Breast epithelium (tissue), 4 donors: ENCODE data around the gene RGS16. TPM values are rescaled to one million over a fixed set of nuclear protein-coding genes. Genes with fewer than 3 reads are reported as not detected.

Source experiments
- DNase-seq, 2 donors: peaks; one replicate each; pipeline ENCODE4 v3.0.0-alpha.2; 2019; ENCODE audit warnings: low spot score in 2 of 2
- H3K27ac ChIP-seq, 2 donors: fragments of 200-600 bp; sonication (generic) in 1 of 2; one replicate each; pipeline ENCODE4 v1.5.1; 2016 to 2019; ENCODE audit warnings: mild to moderate bottlenecking in 1 of 2
- H3K27me3 ChIP-seq, 2 donors: fragments of 200-600 bp; sonication (generic) in 1 of 2; one replicate each; pipeline versions ENCODE4 v1.5.1 to v1.6.0; 2017 to 2019; ENCODE audit warnings: control low read depth in 1 of 2, mild to moderate bottlenecking in 1 of 2
- H3K36me3 ChIP-seq: fragments of 200-600 bp; one replicate; pipeline ENCODE4 v1.5.1; 2019
- H3K4me1 ChIP-seq, 2 donors: fragments of 200-600 bp; sonication (generic); one replicate each; pipeline ENCODE4 v1.5.1; 2016 to 2019; ENCODE audit warnings: control low read depth in 1 of 2
- H3K4me3 ChIP-seq, 3 donors: fragments of 200-600 bp; sonication (generic); 1 replicate in 2 of 3; 2 replicates in 1 of 3; pipeline ENCODE4 v1.5.1; 2016 to 2019; ENCODE audit warnings: mild to moderate bottlenecking in 3 of 3, moderate library complexity in 2 of 3
- H3K9me3 ChIP-seq, 2 donors: fragments of 200-600 bp; sonication (generic) in 1 of 2; one replicate each; pipeline ENCODE4 v1.5.1; 2016 to 2019; ENCODE audit warnings: control low read depth in 1 of 2
- CTCF ChIP-seq, 3 donors: fragments of 450-650 bp; IDR thresholded peaks; one replicate each; pipeline ENCODE4 v1.5.1; 2016 to 2017; ENCODE audit warnings: antibody characterized with exemption in 3 of 3, mild to moderate bottlenecking in 3 of 3, moderate library complexity in 3 of 3
- POLR2A ChIP-seq: fragments of 450-650 bp; IDR thresholded peaks from one replicate; pipeline ENCODE4 v1.6.1; 2016; ENCODE audit warnings: antibody characterized with exemption, mild to moderate bottlenecking, moderate library complexity
- POLR2AphosphoS5 ChIP-seq, 3 donors: sonication (generic); formaldehyde crosslinking; IDR thresholded peaks; one replicate each; pipeline ENCODE4 v1.6.1; 2017; ENCODE audit warnings: antibody characterized with exemption in 3 of 3
- intact Hi-C: fragments of 100-400 bp; cut with DNase I; formaldehyde crosslinking; loops from one replicate; pipeline ENCODE4 v1.15.1; 2023; ENCODE audit warnings: low total_unique reads
- total RNA-seq, 3 donors: library from RNA; depleted of rRNA; stranded (reverse); fragments of >200 nt; gene quantifications; one replicate each; pipeline ENCODE4 v1.1.0, GENCODE V29; 2016

RGS16 gene
- total RNA-seq, 3 donors from 2014 or later: 1.3 to 6.3 (median 2.3) TPM

- intact Hi-C loops: loop anchor here (5.0 kb wide), 1 partner anchor 179 kb away; no protein-coding TSS in a partner anchor
- no peak for DNase-seq
- peak overlapping the region; percentile 48 to 65 for H3K27ac ChIP-seq
Measured at GRCh38 chr1:182603646-182604174, 479 bp downstream of the RGS16 start.

GRCh38 chr1:182602935-182603645, 1.1 kb downstream of the RGS16 start:
- intact Hi-C loops: loop anchor here (5.0 kb wide), 1 partner anchor 179 kb away; no protein-coding TSS in a partner anchor

More at GRCh38 chr1:182603646-182604174, 479 bp downstream of the RGS16 start:
- H3K27me3 ChIP-seq: no peaks in the 10 kb centered on the region
- peak overlapping the region; percentile 47 to 73 (median 57) for H3K4me3 ChIP-seq
- no peaks in the 10 kb centered on the region for H3K9me3 ChIP-seq
- TF ChIP-seq POLR2AphosphoS5 (IDR thresholded peaks at IDR 0.05): no peak
- no peak for TF ChIP-seq CTCF (IDR thresholded peaks at IDR 0.05)
- TF ChIP-seq POLR2A: no peak
- no peaks in the 10 kb centered on the region for H3K36me3 ChIP-seq
- H3K4me1 ChIP-seq: peaks cover 0 to 16% of the 10 kb centered on the region in 2 donors

GRCh38 chr1:182601913-182602312, 2.3 kb downstream of the RGS16 start:
- TF ChIP-seq POLR2A (no peak), CTCF (IDR thresholded peaks at IDR 0.05) (no peak), POLR2AphosphoS5 (IDR thresholded peaks at IDR 0.05) (no peak)
- Histone ChIP-seq H3K36me3 (no peaks in the 10 kb centered on the region), H3K9me3 (no peaks in the 10 kb centered on the region), H3K4me1 (peaks cover 0 to 16% of the 10 kb centered on the region in 2 donors), H3K27ac (peak overlapping the region; percentile 69 to 80), H3K27me3 (no peaks in the 10 kb centered on the region), H3K4me3 (peak overlapping the region in 1 of 3 donors; percentile 44)
- no peak for DNase-seq
- intact Hi-C loops: loop anchor here (5.0 kb wide), 1 partner anchor 180 kb away; no protein-coding TSS in a partner anchor

More at GRCh38 chr1:182602935-182603645, 1.1 kb downstream of the RGS16 start:
- Histone ChIP-seq H3K4me3 (peak overlapping the region; percentile 47 to 73 (median 57)), H3K27me3 (no peaks in the 10 kb centered on the region), H3K4me1 (peaks cover 0 to 16% of the 10 kb centered on the region in 2 donors), H3K9me3 (no peaks in the 10 kb centered on the region), H3K27ac (peak overlapping the region; percentile 45 to 69), H3K36me3 (no peaks in the 10 kb centered on the region)
- DNase-seq: no peak
- TF ChIP-seq POLR2AphosphoS5 (IDR thresholded peaks at IDR 0.05) (peak in 1 of 3 donors; percentile 54), POLR2A (no peak), CTCF (IDR thresholded peaks at IDR 0.05) (no peak)

GRCh38 chr1:182601416-182601786, 2.8 kb downstream of the RGS16 start:
- Histone ChIP-seq H3K36me3 (no peaks in the 10 kb centered on the region), H3K27ac (peak overlapping the region; percentile 69 to 80), H3K4me1 (peaks cover 0 to 16% of the 10 kb centered on the region in 2 donors), H3K27me3 (no peaks in the 10 kb centered on the region), H3K4me3 (peak overlapping the region in 1 of 3 donors; percentile 44), H3K9me3 (no peaks in the 10 kb centered on the region)
- intact Hi-C loops: loop anchor here (5.0 kb wide), 1 partner anchor 181 kb away; no protein-coding TSS in a partner anchor
- TF ChIP-seq POLR2A (no peak), CTCF (IDR thresholded peaks at IDR 0.05) (peak; percentile 94 to 95 (median 95)), POLR2AphosphoS5 (IDR thresholded peaks at IDR 0.05) (peak in 2 of 3 donors; percentile 7 to 43)
- DNase-seq: peak; percentile 51 to 58
